Measurements from ENCODE around the gene ISCU.
"Not testable (repeated sequence)": the region's sequence is repeated elsewhere in the genome, so short reads cannot be mapped to it uniquely, and the experiment has no call there.

- TF ChIP-seq CTCF (IDR thresholded peaks at IDR 0.05; ENCODE audit: extremely low read depth in 1 of 2, insufficient read depth in 1 of 2, low read depth in 1 of 2, low read length in 2 of 2); POLR2A (IDR thresholded peaks at IDR 0.05; ENCODE audit: low read depth, low read length); MAX (IDR thresholded peaks at IDR 0.05; ENCODE audit: insufficient read depth, insufficient read length): not testable (repeated sequence)
These were observed 56.5 kb downstream of the ISCU start for GRCh38 chr12:108618953-108619274.
